NCI-H2196 (cell line): Measurements from ENCODE around the gene CCDC15.
"Not testable (repeated sequence)": the region's sequence is repeated elsewhere in the genome, so short reads cannot be mapped to it uniquely, and the experiment has no call there.

Experiments used
- DNase-seq: peaks from one replicate; lab custom pipeline; 2025; ENCODE audit not compliant: unreplicated experiment; lab: John Stamatoyannopoulos, UW

Gene CCDC15

DNA sequence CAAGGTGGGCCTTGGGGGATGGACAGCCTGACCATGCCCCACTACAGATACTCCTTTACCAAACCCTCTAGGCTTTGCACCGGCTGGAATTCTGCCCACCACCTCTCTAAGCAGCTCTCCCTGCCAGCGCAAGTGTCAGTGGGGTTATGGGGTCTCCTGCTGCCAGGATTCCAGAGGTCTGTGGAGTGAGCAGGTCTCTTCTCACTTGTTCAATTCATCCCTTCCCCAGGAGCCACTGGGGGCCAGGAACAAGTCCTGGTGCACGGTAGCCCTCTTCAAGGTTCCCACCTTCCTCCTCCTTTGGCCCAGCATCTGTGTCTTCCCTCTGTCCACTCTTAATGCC, 30.5 kb downstream of the CCDC15 start:
- no peak for DNase-seq

DNA sequence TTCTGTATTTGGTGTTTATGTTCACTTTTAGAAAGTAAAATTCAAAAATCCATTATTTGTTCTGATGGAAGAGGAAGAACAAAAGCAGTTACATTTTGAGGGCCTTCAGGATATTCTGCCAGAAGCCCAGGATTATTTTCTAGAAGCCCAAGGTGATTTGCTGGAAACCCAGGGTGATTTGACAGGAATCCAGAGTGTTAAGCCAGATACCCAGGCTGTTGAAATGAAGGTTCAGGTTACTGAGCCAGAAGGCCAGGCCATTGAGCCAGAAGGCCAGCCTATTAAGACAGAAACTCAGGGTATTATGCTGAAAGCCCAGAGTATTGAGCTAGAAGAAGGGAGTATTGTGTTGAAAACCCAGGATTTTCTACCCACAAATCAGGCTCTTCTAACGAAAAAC, 33.1 kb downstream of the CCDC15 start:
- no peak for DNase-seq

DNA sequence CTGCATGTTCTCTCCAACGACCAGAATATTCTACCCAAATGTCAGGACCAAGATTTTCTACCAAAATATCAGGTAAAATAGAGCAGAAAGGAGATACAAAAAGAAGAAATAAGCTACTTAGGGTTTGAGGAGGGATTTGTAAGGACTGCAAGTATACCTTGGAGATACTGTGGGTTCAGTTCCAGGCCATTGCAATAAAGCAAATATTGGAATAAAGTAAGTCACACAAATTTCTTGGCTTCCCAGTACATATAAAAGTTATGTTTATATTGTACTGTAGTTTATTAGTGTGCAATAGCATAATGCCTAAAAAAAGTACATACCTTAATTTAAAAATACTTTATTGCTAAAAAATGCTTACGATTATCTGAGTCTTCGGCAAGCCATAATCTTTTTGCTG, 34.1 kb downstream of the CCDC15 start:
- no peak for DNase-seq

DNA sequence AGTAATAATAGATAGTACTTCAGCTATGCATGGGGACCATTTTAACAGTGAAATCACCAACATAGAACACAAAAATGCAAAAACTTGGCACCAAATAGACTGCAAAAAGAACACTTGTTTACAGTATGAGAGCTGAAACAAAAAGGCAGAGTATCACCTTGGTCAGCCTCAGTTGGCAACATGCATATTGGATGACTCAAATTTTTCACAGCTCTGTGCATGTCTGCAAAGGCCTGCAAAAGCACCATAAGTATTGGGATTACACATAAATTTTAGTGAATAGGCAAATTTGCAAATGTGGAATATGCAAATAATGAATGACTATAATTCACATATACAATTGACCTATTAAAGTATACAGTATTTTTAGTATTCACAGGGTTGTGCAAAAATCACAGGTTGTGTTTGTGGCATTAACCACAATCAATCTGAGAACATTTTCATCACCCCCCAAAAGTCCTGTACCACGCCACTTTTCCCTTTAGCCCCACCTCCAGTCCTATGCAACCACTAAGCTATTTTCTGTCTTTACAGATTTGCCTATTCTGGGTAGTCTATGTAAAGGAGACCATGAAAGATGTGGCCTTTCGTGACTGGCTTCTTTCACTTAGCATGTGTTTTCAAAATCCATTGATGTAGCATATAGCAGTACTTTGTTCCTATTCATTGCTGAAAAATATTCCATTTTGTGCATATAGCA, 47.2 kb downstream of the CCDC15 start:
- no peak for DNase-seq

DNA sequence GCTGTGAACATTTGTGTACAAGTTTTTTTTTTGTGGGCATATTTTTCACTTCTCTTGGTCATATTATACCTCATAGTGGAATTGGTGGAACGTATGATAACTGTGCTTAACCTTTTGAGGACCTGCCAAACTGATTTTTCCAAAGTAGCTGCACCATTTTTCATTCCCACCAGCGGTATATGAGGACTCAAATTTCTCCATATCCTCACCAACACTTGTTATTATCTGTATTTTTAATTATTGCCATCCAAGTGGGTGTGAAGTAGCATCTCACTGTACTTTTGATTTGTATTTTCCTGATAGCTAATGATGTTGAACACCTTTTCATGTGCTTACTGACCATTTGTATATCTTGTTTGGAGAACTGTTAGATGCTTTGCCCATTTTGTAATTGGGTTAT, 47.8 kb downstream of the CCDC15 start:
- no peak for DNase-seq

DNA sequence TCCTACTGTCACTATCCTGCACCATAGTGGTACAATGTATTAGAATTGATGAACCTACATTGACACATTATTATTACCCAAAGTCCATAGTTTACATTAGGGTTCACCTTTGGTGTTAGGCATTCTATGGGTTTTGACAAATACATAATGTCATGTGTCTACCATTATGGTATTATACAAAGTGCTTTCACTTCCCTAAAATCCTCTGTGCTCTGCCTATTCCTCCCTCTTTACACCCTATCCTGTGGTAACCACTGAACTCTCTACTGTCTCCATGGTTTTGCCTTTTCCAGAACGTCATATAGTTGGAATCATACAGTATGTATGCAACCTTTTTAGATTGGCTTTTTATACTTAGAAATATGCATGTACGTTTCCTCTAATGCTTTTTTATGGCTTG, 51.5 kb downstream of the CCDC15 start:
- DNase-seq: no peak

DNA sequence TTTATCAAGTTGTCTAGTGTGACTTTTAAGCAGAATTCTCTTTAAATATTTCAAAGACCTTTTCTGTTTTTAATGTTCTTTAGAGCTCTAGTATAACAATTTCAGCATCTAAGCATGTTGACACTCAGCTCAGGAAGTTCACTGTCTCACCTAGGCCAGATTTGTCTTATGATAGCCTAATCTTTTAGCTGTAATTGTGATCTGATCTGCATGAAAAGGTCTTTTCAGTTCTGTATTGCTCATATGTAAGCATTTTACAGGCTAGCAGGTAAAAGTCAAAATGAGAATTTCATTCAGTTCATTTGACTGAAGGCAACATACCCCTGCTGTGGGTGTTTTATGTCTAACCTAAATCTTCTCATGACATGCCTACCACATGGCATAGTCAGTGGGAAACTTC, 62.4 kb downstream of the CCDC15 start:
- DNase-seq: no peak

DNA sequence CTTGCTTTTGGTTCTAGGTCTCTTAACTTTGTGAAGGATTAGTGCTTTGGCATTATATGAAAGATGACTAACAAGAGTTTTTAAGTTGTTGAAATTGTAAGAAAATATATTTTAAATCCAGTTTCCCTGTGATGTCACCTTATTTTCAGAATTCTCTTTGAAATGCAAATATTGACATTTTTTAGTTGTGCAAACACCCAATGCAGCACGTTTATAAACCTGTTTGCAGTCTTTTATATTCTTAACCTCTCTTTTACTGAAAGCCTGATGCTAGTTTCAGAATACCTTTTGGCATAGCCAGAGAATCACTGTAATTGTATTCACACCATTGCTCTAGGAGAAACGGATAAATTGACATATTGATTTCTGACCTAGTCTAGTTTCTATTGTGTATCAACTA, 66.3 kb downstream of the CCDC15 start:
- DNase-seq: no peak

DNA sequence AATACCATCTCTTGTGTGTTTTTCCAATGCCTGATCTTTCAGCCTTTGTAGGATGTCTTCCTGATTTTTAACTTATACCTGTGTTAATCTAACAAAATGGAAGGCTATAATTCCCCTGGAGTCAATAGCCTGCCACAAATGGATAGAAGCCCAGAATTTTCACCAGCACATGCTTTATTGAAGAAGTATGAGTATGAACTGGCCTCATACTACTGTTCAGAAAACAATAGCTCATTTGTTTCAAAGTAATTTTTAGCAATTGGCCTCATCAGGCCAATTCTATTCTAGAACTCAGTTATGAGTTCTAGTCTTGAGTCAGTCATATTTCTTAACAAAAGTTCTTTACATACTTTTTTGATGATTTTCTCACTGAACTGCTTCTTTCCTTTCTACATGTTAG, 68.5 kb downstream of the CCDC15 start:
- DNase-seq: no peak

DNA sequence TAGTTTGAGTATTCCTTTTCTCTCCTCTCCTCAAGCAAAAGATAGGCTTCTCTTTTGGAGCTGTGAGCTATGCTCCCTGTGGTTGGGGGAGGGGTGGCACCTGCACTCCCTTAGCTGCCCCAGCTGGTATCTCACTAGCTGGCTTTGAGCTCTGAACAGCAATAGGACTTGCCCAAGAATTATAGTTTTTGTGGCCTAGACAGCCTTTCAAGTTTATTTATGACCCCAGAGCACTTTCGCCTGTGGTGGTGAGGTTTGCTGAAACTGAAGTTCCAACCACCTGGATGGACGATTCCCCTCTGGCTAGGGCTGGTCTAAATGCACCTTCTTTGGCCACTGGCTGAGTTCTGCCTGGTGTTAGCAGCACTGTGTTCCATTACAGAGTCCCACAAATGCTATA, 72.0 kb downstream of the CCDC15 start:
- no peak for DNase-seq

DNA sequence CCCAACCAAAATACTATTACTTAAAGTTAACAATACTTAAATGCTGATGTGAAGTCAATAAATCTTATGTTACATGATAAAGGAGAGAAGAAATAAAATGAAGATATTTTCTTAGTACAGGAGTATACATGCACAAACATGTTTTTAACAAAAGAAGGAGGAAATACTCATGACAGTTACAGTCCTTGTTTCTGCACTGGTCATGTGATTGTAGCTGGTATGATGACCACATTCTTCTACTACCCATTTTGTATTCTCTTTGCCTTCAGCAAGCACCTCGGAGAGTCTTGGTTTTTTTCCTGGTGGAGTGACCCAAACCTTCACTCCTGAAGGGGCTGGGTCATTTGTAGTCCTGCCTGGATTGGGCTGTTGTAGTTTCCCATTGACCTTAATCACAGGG, 75.4 kb downstream of the CCDC15 start:
- not testable (repeated sequence) for DNase-seq

DNA sequence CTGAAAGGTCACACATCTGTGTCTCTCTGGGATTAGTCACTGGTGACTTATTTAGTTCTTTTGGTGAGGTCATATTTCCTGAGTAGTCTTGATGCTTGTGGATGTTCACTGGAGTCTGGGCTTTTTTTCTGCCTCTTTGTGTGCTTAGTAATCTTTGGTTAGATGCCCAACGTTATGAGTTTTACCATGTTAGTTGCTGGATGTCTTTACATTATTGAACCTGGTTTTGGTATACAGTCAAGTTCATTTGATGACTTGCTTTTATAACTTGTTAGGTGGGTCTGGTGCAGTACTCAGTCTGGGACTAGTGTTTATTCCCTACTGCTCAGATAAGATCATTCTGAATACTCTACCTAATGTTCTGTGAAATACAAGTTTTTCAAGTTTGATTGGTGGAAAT, 82.9 kb downstream of the CCDC15 start:
- no peak for DNase-seq

DNA sequence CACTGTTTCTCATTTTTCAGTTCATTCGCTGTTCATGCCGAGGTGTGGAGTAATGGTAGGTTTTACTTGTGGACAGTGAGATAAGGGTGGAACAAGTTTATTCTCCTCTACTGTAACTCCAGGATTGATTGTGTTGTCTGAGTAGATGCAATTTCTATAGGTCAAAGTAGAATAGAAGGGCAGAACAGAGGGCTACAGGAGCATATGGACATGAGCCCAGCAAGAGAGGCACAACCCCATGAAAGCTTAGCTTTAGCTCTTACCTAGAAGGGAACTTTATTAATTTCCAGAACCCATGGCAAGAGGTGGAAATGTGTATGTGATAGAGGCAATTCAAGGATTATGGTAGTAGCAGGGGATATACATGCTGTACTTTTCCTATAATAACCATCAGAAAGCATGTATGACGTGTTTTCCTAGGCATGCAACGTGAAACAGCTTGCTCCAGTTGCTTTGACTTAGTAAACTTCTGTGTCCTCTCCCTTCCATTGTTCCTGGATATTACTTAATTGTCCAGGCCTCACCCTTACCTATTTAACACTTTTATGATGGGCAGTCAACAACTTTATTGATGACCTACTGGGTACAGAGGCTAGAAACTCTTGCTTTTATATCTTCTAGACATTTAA, 95.3 kb downstream of the CCDC15 start:
- no peak for DNase-seq

DNA sequence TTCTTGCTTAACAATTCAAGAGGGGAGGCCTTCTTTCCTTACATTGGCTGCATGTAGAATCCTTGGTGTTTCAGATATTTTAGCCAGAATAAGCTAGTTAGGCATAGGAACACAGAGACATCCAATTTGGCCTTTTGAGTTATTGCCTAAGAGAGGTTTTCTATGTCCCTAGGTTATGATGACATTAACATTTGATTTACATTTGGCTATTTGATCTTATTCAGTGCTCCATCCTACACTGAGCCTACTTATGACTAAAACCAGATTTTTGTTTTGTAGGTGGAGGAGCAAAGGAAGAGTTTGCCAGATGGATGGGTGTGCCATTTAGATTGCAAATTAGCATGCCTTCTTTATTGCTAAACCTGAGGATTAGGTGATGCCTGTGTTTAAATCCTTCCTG, 98.0 kb downstream of the CCDC15 start:
- DNase-seq: no peak

DNA sequence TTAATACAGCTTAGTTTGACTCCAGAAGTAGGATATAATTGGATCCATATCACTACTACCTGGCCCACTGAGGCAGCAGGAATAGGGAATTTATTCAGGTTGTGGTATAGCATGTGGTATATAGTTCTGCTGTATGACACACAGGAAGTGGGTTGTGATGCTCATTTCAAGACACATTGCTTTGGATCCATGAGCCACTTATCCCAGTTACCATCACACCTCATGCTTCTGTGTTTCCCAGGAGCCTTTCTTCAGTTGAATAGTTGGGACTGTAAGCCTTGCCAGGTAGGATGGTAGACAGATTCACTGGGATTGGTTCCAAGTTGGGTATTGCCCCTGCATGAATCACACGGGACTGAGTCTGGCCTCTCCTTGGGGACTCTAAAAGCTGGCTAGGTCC, 99.2 kb downstream of the CCDC15 start:
- DNase-seq: no peak

DNA sequence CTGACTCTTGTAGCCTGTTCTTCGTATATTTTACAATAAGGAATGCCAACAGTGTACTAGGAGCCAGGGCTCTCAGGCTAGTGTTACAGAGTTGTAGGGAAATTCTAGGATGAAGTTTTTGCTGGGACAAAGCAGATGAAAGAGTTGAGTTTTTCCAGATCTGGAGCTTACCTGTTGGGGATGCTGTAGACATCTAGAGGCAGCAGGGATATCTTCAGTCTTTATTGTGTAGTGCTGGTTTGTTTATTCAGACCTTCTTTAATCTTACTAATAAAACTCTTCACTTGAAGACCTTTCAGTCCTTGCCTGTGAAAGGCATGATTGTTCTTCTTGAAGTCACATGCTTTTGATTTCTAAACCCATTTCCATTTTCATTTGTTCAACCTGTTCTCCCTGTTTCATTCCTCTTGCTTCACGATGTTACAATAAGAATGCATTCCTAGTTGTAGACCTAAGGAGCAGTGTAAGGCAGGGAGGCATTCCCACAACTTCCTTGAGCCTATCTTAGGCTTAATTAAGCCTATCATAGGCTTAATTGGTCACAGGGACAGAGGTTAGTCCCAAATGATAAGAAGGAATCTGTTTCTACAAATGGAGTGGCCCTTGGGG, 101.2 kb downstream of the CCDC15 start:
- no peak for DNase-seq

DNA sequence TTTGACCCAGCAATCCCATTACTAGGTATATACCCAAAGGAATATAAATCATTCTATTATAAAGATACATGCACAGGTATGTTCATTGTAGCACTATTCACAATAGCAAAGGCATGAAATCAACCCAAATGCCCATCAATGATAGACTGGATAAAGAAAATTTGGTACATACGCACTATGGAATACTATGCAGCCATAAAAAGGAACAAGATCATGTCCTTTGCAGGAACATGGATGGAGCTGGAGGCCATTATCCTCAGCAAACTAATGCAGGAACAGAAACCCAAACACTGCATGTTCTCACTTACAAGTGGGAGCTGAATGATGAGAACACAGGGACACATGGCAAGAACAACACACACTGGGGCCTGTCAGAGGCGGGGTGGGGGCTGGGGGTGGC, 102.1 kb downstream of the CCDC15 start:
- not testable (repeated sequence) for DNase-seq

DNA sequence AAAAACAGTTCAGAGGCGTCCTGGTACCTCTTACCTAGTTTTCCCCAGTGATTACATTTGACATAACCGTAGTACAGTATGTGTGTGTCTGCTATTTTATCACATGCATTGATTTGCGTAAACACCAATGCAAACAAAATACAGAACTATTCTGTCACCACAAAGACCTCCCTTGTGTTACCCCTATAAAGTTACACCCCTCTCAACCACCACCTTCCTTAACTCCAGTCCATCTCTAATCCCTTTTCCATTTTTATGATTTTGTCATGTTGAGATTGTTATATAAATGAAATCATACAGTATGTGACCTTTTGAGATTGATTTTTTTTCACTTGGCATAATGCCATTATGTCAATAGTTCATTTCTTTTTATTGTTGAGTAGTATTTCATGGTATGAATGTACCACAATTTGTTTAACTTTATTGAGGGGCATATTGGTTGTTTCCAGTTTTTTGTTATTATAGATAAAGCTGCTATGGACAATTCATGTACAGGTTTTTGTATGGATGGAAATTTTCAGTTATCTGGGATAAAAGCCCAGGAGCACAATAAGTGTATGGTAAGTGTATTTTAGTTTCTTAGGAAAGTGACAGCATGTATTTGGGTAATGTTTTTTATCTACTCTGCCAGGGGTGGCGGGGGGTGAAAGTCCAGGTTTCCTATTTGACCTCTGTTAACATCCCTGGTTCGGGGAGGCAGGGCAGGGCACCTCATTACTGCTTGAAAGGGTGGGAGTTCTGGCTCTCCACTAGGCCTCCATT, 103.1 kb downstream of the CCDC15 start:
- no peak for DNase-seq

DNA sequence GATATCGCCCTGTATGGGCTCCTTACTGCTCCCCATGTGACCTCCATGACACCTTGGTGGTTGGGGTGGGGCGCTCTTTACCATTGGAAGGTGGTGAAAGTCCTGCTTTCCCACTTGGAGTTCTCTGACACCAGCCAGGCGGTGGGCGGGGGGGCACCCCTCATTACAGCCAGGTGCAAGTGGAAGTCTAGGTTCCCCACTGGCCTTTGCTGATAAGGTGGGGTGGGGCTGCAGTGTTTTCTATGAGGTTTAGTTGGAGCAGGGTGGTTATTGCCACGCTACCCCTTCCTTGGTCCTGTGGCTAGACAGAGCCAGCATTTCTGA, 103.7 kb downstream of the CCDC15 start:
- DNase-seq: no peak

DNA sequence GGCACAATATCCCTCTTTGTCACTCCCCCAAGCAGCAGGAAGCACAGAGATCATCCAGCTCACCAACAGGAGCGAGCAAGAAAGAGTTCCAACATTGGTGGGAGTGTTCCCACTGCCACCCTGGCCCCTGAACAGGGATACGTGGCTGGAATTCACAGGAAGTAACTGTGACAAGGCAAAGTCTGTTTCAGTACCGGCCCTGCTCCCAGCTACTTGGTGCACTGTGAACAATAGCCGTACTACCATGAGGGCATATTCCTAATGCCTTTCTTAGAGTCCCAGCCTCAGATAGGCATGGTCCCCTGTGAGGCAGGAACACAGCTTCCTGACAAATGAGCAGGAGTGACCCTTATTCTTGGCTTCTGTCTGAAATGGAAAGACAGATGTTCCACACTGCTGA, 107.3 kb downstream of the CCDC15 start:
- no peak for DNase-seq

DNA sequence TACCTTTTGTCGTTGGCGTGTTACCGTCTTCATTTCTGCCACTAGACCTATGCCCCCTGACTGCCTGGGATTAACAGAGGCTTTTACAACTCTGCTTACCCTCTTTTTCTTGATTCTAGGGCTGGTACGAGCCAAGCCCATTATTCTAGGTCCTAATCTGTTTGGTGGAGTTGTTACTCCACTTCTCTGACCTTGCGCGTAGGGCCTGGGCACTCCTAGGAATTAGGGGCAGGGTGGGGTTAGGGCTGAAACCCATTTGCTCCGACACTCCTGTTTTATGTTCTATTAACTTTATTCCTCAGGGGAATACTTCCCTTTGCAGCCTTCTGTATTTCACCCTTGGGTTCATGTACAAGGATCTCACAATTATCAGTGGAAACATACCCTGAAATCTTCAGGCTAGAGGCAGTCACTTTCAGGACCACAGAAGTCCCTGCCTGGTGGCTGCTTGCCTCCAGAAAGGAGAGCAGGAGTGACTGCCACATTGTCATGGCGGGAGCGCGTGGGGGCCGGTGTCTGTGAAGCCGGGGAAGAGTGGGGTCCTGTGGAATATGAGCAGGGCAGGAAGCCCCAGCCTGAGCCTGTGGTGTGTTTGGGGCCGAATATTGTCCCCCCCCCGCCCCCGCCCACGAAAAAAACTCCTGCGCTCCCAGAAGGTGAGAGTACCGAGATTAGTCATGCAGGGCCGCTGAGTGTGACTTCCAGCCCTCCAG, 108.4 kb downstream of the CCDC15 start:
- no peak for DNase-seq
